AG08396 (cell line): Measurements from ENCODE around the gene DAZAP1.
A peak's percentile ranks its signal among the peaks of the same experiment; 100 is the strongest.

Experiments used
- DNase-seq: peaks from one replicate; pipeline ENCODE4 v3.0.0; 2012; ENCODE audit warnings: low spot score, mixed read lengths

Gene DAZAP1

DNA sequence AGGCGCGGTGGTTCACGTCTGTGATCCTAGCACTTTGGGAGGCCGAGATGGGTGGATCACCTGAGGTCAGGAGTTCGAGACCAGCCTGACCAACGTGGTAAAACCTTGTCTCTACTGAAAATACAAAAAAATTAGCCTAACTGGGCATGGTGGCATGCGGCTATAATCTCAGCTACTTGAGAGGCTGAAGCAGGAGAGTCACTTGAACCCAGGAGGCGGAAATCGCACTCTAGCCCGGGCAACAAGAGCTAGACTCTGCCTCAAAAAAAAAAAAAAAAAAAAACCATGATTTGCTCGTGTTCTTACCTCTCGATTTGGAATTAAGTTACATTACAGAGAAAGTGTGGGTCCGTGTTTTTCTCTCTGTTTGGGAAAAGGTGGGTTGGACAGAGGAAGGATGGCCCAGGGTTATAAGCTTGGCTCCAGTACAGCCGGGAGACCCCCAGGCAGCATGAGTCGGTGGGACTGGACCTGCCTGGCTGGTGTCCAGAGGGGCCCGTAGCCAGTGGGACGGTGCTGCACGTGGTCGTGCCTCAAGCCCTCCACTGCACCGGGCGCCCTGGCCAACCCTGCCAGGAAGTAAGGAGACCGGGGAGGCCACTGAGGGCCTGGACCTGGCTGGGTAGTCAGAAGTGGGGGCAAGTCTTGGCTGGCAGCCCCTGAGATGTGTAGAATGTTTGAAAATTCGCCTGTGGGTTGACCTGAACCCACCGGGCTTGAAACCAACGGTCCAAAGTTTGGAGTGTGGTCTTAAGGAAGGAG is 34.5 kb downstream of the DAZAP1 start:
- DNase-seq, result no peak

DNA sequence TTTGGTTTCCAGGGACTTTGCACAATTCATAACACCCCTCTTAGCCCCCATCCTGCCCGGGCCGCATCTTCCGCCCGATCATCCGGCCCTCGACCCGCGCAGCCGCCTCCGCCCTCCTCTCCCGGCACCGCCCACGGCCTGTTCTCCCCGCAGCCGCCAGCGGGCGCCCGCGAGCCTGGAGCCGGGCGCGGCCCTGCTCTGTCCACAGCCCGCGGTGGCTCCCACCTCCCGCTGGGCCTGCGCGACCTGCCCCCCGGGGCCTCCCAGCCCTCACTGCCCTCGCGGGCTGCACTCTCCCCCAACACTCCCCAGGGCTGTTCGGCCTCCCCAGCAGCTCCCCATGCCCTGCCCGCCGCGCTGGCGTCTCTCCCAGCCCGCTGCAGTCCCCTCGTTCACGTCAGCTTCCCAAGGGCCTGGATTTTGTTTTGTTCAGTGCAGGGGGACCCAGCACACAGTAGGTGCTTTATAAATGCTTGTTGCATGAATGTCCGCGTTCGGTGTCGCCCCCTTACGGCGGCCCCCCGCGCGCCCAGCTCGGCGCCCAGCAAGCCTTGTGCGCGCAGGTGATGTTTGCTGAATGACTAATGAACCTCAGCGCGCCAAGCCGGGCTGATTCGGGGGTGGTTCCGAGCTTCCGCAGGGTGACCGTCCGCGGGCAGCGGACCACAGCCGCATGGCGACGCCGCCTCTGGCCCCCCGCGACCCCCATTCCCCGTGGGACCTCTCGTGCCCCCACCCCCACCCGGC is 38.0 kb downstream of the DAZAP1 start:
- peak; percentile 96 for DNase-seq

DNA sequence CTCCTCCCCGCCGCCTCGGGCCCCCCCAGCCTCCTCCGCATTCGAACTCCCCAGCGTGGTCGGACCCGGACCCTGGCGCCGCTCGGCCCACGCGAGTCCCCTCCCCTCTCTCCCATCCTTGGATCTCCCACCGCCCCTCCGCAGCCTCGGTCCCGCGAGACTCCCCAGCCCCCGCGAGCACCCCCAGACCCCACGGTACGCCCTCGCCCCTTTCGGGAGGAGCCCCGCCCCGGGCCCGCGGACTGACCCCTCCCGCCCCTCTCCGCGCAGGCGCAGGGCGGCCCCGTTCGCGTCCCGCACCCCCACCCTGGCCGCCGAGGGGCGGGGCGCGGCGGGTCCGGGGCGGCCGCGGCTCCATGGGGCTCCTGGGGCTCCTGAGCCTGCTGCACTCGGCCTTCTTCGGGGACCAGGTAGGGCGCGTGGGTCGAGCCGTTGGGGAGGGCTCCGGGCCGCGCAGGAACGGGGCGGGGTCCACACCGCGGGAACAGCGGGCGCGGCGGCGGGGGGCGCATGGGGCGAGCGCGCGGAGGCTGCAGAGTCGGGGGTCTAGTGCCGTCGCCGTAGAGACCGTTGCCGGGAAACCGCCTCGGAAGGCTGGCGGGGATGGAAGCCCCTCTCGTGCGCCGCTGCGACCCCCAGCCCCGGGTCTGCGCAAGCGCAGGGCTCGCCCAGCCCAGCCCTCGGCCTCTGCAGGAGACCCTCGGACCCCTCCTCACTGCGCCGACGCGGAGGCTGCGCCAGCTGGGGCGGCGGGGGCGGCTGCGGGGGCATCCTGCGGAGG is 38.7 kb downstream of the DAZAP1 start:
- peak; percentile 88 for DNase-seq

DNA sequence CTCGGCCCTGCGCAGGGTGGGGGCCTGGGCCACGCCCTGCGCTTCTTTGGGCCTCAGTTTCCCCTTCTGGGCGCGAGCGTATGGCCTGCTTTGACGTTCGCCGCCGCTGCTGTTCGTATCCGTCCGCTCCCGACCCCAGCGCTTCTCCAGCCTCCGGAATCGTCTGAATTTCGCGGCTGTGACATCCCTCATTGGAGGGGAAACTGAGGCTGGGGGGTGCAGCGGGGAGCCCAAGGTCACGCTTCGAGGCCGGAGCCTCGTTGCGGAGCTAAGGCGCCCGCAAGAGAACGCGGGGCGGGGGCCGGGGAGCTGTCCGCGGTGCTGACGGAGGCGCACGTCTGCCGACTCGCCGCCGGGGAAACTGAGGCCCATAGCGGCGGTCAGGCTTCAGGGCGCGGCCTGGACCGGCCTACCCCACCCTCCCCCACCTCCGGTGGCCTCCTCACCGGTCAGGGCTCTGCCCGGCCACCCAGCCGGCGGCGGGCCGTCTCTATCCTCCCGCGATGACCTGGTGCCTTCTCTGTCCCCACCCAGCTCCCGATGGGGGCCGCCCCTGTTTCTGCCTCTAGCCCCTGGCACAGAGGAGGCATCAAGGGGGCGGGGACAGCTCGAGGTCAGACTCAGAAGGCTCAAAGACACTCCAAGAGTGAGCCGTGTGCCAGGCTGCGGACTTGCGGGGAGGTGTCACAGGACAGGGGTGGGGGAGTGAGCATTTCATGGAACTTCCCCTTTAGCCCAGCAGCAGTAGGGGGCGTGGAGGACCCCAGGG is 39.5 kb downstream of the DAZAP1 start:
- DNase-seq, result no peak

DNA sequence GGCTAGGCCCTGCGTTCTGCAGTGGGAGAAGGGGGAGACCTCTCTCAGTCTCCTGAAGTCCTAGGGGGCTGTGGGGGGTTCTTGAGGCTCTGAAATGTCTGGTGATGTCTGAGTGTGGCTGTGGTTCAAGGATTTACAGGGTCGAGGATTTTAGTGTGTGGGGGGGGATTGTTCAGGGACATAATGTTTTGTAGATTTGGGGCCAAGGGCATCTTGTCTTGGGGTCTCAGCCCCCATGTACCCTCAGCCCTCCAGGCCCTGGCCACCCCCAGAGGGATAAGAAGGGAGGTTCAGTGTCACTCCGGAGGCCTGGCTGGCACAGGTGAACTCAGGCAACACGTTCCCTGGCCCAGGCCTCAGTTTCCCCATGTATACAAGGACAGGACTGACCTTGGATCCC is 40.1 kb downstream of the DAZAP1 start:
- no peak for DNase-seq

DNA sequence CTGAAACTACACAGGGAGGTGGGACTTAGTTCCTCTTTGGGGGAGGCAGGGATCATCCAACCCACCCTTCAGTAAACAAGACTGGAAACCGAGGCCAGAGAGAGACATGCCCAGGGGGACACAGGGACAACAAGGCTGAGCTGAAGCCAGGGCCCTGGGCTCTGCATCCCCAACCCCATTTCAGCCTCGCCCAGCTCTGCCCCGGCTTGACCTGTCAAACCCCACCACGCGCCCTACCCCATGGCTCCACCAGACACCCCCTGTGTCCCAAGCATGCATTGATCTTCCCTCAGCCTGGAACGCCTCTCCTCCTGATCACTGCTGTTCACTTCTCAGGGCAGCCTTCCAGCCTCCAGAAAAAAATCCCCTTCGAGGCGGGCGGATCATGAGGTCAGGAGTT is 40.6 kb downstream of the DAZAP1 start:
- no peak for DNase-seq

DNA sequence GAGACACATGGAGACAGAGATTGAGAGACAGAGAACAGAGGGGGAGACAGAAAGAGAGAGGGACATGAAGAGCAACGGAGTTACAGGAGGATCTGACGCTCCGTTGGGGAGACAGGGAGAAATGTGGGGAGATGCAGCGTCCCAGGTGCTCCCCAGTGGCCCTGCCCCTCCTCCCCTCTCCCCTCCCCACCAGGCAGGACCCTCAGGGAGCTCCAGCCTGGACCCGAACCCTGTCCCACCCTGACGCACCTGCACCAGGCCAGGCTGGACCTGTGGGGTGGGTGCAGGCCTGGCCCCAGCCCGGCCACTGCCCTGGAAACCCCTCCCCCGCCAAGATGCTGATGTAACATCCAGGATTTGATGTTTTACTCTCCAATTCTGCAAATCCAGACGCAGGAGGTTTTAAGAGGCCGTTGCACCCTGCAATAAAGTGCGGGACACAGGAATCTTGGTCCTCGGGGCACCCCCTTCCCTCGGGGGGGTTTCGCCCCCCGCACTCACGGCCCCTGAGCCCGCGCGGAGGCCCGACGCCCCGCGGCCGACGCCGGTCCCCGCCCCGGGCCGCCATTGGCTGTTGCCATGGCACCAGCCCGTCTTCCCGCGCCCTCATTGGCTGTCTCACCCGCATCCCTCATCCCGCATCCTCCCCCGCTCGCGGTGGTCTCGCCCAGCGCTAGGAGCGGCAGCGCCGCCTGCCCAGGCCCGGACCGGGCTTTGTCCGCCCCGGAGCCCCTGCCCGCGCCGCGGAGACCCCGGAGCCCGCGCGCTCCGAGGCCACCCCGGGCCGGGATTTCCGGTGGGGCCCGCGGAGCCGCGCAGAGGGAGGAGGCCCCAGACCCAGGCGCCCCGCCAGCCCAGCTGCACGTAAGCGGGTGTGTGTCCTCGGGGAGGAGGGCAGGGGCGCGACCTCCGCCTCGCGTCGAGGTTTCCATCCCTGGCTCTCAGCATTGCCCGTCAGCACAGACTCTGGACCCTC is 42.4 kb downstream of the DAZAP1 start, which contains the start of gene APC2:
APC2 (plus strand) TSS at position 655 of the 976 bp plus-strand sequence. CDS start 2,881 bp downstream, outside the sequence.
- peak; percentile 95 for DNase-seq

DNA sequence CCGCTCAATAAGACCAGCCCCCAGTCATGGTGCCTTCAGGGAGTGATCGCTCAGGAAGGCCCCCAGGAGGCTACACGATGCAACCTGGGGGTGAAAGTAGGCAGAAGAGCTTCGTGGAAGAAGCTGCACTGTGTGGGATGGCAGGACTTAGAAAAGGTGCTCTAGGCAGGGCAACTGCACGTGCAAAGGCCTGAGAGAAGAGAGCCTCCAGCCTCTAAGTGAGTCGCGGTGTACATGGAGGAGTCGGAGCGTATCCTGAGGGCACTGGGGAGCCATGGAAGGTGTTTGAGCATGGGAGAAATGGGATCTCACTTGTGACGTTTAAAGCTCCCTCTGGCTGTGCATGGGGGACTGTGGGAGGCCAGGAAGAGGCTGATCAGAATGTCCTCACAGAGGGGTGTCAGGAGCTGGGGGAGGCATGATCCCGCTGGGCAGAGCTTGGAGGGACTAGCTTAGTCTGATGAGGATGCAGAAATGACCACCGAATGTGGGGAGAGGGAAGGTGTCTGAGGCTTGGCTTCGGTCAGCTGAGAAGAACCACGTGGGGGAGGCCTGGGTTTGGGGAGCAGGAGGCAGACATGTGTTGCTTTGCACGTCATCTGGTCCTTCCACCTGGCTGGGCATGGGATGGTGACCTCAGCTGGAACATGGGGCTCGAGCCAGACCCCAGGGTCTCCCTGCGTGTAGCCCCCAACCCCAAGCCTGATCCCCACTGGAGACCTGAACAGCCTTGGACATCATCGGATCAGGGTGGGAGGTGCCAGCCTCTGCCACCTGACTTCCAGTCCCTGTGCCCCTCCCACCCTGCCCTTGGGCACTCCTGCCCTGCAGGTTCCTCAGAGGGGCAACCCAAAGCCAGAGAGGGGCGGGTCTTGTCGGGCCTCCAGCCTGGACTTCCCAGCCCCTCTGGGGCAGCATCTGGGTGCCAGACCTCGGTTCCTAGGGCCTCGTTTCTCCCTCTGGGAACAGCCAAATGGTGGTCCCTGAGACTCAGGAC is 43.6 kb downstream of the DAZAP1 start:
- no peak for DNase-seq

DNA sequence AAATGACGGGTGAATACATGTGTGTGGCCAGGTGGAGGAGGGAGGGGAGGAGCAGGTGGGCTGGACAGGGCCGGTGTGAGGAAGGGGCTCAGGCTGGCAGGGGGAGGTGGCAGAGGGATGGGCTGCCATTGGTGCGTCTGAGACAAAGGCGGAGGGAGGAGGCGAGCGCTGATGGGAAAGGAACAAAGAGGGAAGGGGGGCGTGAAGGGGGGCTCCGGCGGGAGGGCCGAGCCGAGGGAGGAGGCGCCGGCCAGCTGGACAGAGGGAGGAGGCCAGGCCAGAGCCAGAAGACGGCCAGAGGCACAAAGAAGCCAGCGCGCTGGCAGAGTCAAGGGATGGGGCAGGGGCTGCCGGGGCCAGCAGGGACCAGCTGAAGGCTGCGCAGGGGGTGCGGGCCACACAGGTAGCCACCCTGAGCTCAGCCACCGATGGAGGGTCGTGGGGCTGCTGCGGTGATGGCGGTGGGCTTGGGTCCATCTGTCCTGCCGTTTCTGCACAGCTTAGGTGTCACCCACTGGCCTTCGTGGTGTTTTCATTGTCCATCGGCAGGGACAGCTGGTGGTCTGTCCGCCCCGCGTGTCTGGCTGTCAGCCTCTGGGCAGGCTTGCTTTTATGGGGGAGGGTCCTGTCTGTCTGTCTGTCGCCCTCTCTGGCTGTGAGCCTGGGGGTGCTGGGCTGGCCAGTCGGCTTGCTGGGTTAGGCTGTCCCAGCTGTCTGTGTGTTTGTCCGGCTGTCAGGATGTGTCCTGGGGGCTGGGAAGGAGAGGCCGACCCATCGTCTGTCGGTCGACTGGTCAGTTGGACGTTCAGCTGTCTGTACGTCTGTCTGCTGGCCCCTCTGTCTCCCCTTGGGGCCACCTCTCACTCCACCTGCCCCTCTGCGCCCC is 44.8 kb downstream of the DAZAP1 start:
- DNase-seq, result no peak

DNA sequence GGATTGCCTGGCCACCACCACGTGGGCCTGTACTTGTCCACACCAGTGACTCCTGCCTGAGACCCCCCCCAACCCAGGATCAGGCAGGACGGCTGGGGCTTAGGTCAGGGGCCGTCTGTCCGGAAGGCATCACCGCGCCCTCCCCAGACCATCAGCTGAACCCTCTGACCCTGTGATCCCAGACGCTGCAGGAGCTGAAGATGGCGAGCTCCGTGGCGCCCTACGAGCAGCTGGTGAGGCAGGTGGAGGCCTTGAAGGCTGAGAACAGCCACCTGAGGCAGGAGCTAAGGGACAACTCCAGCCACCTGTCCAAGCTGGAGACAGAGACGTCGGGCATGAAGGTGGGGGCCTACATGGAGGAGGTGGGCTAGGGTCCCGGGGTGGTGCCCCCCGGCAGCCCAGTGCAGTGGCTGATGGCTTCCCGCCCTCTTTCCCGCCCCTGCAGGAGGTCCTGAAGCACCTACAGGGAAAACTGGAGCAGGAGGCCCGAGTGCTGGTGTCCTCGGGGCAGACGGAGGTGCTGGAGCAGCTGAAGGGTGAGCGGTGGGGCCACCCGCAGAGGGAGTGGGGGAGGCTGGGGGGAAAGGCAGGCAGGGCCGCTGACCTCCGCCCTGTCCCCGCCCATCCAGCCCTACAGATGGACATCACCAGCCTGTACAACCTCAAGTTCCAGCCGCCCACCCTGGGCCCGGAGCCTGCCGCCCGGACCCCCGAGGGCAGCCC is 45.6 kb downstream of the DAZAP1 start:
- no peak for DNase-seq

DNA sequence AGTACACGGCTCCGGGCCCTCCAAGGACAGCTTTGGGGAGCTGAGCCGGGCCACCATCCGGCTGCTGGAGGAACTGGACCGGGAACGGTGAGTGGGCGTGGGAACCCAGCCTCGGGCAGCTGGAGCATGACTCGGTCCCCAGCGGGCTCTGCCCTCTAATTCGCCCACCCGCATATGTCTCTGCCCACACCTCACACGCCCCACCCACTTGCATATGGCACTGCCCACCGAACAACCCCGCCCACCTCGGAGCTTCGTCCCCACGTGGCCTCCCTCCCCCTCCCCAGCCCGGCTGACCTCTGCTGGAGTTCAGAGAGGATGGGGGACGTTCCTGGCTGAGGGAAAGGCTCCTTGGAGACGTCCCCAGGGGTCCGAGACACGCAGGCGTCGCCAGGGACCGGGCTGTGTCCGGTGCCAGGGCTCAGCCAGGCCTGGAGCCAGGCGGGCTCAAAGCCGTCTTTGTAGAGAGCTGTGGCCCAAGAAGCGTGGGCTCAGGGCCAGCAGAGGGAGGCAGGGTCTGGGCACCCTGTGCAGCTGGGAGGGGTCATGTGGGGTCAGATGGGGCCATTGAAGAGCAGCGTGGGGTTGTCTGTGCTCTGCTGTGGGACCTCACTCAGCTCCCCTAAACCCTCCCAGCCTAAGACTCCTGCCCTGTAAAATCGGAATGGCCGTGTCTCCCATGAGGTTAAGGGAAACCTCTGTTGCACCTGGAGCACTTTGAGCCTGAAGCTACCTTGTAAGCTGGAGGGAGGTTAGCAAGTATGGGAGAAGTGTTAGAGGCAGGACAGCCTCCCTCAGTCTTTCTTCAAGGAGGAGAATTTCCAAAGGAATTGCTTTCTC is 46.4 kb downstream of the DAZAP1 start:
- peak; percentile 81 for DNase-seq

DNA sequence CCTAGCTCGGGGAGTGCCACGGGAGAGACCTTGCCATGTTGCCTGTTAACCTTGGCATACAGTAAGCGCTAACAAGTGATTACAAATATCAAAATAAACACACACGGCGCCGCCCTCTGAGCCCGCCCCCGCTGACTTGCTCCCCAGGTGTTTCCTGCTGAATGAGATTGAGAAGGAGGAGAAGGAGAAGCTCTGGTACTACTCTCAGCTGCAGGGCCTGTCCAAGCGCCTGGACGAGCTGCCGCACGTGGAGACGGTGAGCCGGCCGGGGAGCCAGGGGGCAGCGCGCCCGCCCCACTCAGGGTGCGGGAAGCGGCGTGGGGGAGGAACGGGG is 47.6 kb downstream of the DAZAP1 start:
- no peak for DNase-seq

DNA sequence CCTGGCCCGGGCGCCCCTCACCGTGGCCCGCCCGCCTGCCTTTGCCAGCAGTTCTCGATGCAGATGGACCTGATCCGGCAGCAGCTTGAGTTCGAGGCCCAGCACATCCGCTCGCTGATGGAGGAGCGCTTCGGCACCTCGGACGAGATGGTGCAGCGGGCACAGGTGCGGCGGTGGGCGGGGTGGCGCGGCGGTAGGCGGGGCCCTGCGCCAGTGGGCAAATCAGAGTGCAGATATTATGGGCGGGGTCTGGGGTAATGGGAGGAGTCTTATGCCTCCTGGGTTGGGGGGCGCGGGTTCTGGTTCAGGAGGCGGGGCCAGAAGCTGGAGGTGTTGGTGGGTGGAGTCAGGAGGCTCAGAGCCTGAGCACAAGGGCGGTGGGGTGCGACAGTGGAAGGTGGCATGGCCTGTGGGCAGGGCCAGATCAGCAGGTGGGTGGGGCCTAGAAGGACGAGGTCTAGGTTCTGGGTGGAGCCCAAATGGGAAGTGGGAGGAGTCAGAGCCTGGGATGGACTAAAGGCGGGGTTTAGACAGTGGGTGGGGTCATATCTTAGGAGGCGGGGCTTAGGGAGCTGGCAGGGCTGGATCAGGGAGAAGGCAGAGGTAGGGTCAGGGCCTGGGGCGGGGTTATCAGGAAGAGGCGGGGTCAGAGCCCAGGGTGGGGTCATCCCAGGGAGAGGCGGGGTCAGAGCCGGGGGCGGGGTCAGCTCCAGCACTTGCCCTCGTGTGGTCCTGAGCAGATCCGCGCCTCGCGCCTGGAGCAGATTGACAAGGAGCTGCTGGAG is 48.1 kb downstream of the DAZAP1 start:
- peak; percentile 86 for DNase-seq

DNA sequence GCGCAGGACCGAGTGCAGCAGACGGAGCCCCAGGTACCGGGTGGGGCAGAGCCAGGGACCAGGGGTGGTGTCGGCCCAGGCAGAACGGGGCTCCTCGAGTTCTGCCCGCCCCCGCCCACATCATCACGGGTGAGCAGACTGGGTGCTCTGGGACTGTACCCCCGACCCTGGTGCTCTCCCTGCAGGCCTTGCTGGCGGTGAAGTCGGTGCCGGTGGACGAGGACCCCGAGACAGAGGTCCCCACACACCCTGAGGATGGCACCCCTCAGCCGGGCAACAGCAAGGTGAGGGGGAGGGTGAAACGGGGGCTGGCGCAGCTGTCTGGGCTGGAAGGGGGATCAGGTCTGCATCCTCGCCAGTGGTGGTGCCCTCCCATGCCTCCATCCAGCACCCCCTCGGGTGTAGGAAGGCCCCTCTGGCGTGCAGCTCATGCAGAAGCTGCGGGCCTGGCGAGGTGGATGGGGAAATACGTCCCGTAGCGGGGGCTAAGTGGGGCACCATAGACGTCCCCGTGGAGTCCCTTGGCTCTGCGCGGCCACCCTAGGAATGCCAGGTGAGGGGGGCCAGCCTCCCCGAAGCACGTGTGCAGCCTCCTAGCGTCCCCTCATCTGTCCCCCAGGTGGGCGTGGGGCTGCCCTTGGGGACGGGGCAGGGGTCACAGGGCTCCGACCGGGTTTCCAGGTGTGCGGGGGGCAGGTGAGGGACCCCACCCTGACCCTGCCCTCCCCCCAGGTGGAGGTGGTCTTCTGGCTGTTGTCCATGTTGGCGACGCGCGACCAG is 48.9 kb downstream of the DAZAP1 start:
- DNase-seq, result no peak

DNA sequence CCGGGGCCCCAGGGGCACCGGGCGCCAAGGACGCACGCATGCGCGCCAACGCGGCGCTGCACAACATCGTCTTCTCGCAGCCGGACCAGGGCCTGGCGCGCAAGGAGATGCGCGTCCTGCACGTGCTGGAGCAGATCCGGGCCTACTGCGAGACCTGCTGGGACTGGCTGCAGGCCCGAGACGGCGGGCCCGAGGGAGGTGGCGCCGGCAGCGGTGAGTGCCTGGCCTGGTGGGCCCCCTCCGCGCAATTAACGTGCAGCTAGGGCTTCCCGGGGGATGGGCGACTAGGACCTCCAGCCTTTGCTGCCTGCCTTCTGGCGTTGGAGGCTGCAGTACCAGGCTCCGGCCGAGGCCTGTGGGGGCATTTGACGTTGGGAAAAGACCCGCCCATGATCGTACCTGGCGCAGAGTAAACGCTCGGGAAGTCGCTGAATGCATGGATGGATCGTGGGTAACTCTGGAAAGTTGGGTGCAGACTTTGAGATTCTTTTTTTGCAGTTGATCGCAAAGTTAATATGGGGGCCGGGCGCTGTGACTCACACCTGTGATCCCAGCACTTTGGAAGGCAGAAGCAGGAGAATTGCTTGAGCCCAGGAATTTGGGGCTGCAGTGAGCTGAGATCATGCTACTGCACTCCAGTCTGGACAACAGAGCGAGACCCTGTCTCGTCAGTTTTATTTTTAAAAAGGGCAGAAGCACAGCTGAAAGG is 49.8 kb downstream of the DAZAP1 start:
- no peak for DNase-seq
